ENCODE results near the gene SIM2.

Gene SIM2

GRCh38 chr21:36744190-36744559, 45.3 kb downstream of the SIM2 start:
- no peak for DNase-seq

GRCh38 chr21:36744560-36745231, 45.8 kb downstream of the SIM2 start:
- peak; percentile 61 to 80 for DNase-seq

- no peak for DNase-seq
Measured at GRCh38 chr21:36745459-36745858, 46.5 kb downstream of the SIM2 start.

DNA sequence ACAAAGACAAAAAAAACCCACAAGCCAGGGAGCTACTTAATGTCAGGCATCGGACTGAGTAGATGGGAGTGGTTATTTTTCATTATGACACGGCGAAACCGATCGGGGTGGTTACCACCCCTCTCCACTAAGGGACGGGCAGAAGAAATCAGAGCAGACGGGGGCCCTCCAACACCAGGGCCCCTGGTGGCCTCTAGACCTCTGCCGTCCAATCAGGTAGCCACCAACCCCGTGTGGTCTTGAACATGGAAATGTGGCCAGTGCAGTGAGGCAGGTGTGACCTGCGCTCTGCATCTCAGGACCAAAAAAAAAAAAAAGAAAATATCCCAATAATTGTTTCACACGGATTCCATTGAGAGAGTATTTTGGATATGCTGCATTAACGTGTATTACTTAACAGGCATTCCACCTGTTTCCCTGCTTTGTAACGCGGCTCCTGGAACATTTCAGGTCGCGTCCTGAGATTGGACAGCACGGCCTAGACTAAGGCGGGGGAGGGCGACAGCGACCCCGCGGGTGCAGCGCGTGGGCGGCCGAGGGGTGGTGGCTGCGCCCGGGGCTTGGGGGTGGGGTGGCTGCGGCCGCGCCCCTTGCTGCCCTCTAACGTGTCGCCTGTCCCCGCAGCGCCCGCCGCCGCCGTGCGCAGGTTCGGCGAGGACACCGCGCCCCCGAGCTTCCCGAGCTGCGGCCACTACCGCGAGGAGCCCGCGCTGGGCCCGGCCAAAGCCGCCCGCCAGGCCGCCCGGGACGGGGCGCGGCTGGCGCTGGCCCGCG, 48.3 kb downstream of the SIM2 start:
- no peak for DNase-seq

- peak in 1 of 2 experiments; percentile 1 for DNase-seq
Measured at GRCh38 chr21:36747815-36748383, 49.0 kb downstream of the SIM2 start.

DNA sequence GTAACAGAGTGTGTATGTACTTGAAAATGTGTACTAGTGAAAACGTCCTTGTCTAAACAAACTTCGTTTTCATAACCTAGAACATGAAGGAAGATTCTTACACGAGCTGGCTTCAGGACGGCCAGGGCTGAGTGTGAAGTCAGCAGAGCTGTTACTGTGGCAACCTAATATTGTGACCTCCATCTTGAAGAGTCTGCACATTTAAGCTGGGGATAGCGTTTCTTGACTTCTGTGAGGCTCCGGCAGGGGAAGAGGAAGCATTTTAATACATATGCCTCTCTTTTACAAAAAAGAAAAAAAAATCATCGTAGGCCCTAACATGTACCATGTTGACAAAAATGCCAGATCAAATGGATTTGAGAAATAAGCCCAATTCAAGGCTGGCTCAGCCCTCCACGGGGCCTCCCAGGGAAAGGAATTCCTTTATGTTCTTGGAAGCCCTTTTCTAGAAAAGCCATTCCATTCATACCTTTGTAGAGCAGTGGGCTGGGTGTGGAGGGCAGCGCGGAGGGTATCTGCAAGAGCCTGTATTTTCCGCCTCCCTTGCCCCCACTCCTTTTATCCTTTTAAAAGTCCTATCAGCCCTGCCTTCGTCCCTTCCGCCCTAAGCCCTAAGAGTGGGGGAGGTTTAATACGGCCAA, 51.1 kb downstream of the SIM2 start:
- no peak for DNase-seq

GRCh38 chr21:36750576-36750959, 51.7 kb downstream of the SIM2 start:
- no peak for DNase-seq

GRCh38 chr21:36751383-36751782, 52.5 kb downstream of the SIM2 start:
- no peak for DNase-seq

- DNase-seq, result no peak
Measured at GRCh38 chr21:36753556-36753955, 54.6 kb downstream of the SIM2 start.

DNA sequence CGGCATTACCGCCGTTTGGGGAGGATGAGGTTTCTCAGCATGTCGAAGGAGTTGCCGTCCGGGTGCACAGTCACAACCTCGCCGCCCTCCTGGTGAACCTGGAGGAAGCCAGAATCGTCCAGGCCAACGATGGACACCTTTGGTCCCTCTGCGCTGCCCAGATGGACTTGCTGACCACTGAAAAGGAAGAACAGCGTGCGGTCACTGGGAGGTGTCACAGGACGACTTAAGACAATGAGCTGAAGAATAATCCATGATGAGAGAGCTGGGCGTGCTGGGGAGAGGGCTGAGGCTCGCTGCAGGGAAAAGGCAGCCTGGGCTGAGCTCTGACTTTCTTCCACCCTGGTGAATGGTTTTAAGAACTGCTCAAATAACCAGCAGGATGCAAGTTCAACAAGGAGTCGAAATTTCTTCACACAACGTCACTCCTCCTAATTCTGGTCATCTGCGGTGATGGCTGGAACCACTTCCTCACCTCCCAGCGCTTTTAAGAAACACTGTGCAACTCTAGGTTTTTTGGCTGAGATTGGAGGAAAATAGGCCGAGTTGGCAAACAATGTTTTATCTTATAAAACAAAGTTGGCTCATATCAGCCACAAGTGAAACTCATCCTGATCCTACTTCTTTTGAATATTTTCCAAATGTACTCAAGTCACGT, 55.5 kb downstream of the SIM2 start:
- DNase-seq, result no peak

GRCh38 chr21:36756527-36756926, 57.6 kb downstream of the SIM2 start:
- DNase-seq, result no peak

GRCh38 chr21:36757196-36757595, 58.3 kb downstream of the SIM2 start:
- no peak for DNase-seq

- no peak for DNase-seq
Measured at GRCh38 chr21:36759348-36760083, 60.6 kb downstream of the SIM2 start.

DNA sequence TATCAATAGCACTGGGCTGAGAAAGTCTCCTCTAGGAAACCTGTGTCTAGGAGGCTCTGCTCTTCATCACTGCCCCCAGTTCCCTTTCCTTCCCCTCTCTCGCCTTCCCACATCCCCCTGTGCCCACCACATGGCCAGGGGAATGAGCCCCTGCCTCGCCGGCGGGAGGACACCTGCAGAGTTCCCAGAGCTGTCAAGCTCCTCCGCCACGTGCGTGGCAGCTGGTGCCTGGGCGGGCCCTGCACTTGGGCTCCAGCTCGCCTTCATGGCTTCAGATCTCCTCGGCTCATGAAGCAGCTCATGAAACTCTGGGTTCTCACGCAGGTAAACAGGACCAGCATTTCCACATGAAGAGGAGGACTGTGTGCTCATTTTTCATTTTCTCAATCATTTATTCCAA, 62.8 kb downstream of the SIM2 start:
- DNase-seq, result no peak

GRCh38 chr21:36762642-36763041, 63.7 kb downstream of the SIM2 start:
- no peak for DNase-seq

DNA sequence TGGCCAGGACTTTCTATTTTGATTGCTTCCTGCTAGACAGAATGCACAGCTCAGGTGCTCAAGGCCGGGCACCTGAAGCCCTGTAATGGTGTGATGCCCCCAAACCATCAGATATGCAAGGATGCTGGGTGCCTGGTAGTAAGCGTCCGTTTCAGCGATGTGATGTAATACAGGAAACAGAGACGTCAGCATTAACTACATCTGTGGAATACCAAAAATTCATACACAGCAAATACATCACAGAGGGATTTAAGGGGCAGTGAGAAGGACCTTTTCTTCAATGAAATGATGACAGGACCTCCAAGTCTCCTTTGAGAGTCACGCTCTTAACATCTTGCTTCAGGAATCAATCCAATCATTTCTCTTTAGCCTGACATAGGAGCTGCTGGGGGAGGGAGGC, 64.4 kb downstream of the SIM2 start:
- no peak for DNase-seq

- no peak for DNase-seq
Measured at GRCh38 chr21:36765229-36765628, 66.3 kb downstream of the SIM2 start.

DNA sequence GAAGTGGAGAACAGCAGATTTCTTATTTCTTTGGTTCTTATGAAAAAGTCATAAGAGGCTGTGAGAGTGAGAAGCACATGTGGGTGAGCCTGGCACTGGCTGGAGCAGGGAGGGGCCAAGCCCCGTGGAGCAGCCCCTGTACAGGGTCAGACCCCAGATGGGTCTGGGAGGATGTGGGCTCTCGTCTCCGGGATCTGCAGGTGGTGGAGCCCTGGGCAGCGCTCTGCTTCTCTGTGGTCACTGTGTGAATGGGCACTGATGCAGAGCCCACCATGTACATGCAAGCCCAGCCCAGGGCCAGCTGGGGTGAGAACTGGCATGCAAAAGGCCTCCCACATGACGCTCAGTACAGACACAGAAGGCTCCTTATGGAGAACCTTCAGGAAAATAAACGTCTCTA, 67.6 kb downstream of the SIM2 start:
- DNase-seq, result no peak

GRCh38 chr21:36767096-36767495, 68.2 kb downstream of the SIM2 start:
- no peak for DNase-seq

DNA sequence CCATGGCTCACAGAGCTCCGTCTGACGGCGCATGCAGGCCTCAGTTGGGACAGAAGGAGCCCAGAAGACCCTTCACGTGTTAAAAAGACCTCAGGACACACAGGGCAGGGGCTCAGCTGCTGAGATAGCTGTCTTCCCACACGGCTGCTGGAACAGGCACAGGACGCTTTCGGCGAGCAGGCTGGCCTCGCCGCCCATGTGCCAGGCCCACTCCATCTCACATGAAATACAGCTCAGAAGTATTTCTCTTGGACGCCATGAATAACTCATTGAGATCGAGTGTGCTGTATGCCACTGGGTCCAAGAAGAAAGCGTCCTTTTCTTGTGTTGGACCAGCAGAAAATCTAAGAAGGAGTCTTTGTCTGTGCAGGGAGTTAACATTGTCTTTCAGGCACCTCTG, 69.6 kb downstream of the SIM2 start:
- DNase-seq, result no peak

GRCh38 chr21:36769051-36769839, 70.3 kb downstream of the SIM2 start:
- DNase-seq, result peak in 1 of 2 experiments; percentile 25

DNA sequence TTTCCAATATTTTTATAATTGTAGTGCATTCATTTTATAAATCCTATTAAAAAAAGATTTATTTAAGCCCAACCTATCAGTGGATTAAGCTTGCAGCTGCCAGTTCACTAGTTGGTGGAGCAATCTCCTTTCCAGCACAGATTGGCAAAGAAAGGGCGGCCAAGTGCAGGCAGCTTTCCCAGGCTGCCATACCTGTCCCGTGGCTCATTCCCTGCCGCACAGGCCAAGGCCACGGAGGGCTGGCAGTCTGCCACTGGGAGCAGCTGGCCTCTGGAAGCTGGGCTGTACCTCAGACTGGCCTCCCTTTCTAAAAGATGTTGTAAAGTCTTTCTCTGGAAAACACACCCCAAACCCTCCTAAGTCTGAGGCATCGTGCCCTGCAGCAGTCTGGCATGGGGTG, 74.2 kb downstream of the SIM2 start:
- DNase-seq, result peak in 1 of 2 experiments; percentile 15
